GM12864 (cell line): ENCODE results near the gene TMEM100.
"Not testable (repeated sequence)": the region's sequence is repeated elsewhere in the genome, so short reads cannot be mapped to it uniquely, and the experiment has no call there.

Source experiments
- DNase-seq: peaks from one replicate; pipeline ENCODE4 v3.0.0-alpha.2; 2011; ENCODE audit warnings: low read depth
- H3K4me3 ChIP-seq: 2 replicates; pipeline ENCODE4 v1.5.1; 2011; ENCODE audit warnings: mild to moderate bottlenecking, low read depth, low read length, control low read depth
- CTCF ChIP-seq: IDR thresholded peaks from 2 replicates; pipeline ENCODE4 v1.5.1; 2011; ENCODE audit warnings: low read depth, mild to moderate bottlenecking, moderate library complexity, low read length, control low read depth, inconsistent platforms; ENCODE audit errors: missing control alignments

Gene TMEM100

GRCh38 chr17:55672585-55673501 is 49.8 kb downstream of the TMEM100 start:
- no peak for TF ChIP-seq CTCF
- no peak for DNase-seq
- no peak overlapping the region for H3K4me3 ChIP-seq

- not testable (repeated sequence) for H3K4me3 ChIP-seq, DNase-seq
Observed at GRCh38 chr17:55672010-55672409, 50.7 kb downstream of the TMEM100 start.
